NCI-H460 (cell line): ENCODE data around the gene PAPPA. TPM values are rescaled to one million over a fixed set of nuclear protein-coding genes. Genes with fewer than 3 reads are reported as not detected.

Experiments used
- DNase-seq: peaks from one replicate; pipeline ENCODE4 v3.0.0-alpha.2; 2016; ENCODE audit warnings: low read depth; ENCODE audit errors: extremely low read depth
- total RNA-seq: library from RNA; depleted of rRNA; stranded (reverse); fragments of >200 nt; shearing (Covaris generic); gene quantifications from 2 replicates; pipeline ENCODE4 v1.2.3, GENCODE V29; 2014

Gene PAPPA
- total RNA-seq, 1 experiment from 2014 or later, result 43.5 TPM

GRCh38 chr9:116212986-116213692, 59.5 kb downstream of the PAPPA start:
- DNase-seq, result no peak

DNA sequence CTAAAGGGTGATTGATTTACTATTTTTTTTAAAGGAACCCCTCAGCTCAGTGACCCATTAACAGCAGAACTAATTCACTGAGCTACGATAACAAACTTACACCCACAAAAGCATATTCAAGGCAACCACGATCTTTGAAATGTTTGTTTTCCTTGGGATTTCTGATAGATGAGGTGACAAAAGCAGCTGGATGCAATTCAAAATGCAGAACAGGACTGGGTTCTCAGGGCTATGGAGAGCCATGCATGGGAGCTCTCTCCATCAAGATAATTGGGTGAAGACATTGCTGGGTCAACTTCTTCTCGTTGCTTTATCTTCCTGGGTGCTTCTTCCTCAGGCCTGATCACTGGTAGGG, 60.1 kb downstream of the PAPPA start:
- DNase-seq, result no peak

DNA sequence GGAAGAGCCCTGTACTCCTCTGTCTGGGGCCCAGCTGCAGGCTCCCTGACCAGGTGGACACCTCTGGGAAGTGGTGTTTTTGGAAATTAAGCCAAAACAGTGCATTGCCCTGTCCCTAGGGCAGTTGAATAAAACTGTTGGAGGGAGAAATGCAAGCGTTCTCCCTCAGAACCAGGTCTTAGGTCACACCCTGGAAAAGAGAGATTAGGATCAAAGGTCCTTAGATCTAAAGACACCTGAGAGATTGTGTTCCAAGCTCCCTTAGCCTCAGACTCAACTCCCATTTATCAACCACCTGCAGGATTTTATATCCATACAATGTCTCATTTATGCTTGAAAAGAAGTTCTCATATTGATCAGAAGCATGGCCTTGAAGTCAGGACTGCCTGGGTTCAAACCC, 64.8 kb downstream of the PAPPA start:
- DNase-seq, result no peak

DNA sequence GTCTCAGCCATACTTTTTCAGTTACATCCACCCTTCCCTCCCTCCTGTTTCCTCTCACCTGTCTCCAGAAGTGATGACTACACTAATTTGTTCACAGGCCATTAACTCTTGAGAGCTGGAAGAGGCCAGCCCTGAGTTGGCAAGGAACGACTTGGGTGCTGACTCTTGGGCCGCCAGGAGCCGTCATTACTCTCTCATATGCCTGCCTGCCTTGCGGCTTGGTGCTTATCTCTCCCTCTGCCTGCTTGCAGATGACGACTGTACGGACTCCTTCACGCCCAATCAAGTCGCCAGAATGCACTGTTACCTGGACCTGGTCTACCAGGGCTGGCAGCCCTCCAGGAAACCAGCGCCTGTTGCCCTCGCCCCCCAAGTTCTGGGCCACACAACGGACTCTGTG, 66.1 kb downstream of the PAPPA start:
- DNase-seq, result no peak

DNA sequence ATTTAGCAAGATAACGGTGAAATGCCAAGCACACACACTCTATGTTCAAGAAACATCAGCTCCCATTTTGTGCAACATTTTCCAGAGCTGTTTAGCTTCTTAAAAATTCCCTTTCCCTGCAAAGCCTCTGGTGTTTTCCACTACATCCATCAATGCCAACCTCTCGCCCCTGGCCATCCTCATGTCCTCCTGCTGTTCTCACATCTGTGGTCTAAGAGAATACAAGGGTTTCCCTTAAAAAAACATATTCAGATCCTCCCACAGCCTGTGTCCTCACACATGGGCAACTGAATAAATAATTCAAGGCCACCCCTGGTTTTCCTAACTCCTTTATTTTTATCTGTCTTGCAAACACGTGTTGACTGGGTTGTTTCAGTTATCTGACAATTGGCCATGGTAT, 70.3 kb downstream of the PAPPA start:
- DNase-seq, result no peak

DNA sequence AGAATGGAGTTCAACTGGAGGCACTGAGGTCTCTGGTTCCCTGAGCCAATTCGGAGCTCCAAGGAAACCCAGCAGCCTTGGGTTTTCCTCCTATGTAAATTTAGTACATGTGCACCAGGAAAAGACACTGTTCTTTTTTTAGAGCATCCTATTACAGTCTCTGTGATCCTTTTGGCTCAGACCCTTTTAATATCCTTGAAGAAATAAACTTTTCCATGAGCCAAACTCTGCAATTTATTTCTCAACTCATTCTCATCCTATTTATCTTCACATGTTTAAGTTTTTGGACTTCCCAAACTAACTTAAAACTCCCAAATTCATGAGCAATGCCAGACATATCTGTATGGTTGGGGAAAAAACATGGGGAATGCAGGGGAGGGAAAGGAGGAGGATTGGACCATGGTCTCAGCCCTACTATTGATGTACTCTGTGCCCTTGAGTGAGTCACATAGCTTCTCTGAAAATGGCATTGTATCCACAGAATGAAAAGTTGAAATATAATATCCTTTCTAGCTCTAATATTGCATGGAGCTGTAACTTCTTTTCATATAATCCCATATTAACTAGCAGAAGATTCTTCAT, 76.6 kb downstream of the PAPPA start:
- DNase-seq, result no peak

GRCh38 chr9:116232424-116233159, 79.0 kb downstream of the PAPPA start:
- DNase-seq, result peak; percentile 96

GRCh38 chr9:116233160-116233530, 79.6 kb downstream of the PAPPA start:
- DNase-seq, result peak; percentile 86

DNA sequence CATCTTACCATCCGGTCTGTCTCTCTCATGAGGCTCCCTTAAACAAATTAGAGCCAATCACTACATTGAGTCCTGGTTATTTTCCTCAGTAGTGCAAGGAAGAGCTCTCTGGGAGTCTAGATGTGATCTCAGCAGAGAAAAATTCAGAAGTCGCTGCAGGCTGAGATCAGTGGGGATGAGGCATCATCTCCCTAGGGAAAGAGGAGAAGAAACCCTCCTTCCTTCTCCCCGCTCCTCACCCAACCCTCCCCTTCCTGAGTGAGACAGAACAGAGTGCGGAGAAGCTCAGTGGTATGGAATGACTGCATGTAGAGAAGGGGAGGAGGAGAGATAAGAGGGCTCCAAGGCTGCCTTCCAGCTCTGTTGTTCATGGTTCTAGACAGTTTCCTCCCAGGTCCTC, 80.5 kb downstream of the PAPPA start:
- peak; percentile 95 for DNase-seq

DNA sequence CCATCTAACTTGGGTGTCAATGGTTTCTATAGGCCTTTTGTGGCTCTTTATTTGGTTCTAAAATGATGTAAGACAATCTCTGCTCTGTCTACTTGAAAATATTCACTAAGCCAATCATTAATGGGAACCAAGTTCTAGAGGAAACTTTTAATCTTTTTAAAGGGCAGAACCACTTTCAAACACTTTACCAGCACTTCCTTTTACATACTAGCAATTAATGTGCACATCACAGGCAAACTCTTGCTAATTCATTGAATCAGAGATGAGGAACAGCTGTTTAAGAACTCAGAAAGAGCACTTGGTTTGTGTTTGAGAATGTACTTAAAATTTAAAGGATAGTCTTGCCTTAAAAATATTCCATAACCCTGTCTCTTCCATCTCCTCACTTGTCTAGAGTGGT, 83.4 kb downstream of the PAPPA start:
- DNase-seq, result no peak

DNA sequence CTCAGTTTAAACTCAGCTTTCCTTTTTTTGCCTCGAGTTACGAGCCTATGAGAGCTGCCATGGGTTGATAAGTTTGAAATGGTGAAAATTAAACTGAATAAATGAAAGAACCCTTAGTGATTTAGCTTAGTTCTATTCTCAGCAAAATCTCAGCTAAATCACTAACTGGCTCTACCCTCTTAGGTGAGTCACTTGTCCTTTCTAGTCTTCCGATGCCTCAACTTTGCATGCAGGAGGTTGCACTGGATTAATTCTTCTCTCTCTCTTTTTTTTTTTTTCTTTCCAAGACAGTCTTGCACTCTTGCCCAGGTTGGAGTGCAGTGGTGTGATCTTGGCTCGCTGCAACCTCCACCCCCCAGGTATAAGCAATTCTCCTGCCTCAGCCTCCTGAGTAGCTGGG, 83.9 kb downstream of the PAPPA start:
- DNase-seq, result no peak

DNA sequence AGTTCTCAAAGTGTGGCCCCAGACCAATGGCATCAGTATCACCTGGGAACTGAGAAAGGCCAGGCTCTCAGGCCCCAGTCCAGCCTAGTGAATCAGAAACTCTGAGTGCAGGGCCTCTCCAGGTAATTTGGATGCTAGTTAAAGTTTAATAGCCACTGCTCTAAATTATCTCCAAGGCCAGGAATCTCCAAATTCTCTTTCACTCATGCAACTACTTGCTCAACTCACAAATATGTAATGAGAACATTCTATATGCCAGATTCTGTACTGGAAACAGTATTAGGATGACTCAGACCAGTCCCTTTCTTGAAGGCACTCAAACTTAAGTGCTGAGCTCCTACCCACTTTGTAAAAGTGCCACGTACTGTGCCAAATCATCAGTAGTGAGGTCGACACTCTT, 84.6 kb downstream of the PAPPA start:
- DNase-seq, result no peak

GRCh38 chr9:116238776-116239340, 85.3 kb downstream of the PAPPA start:
- no peak for DNase-seq

DNA sequence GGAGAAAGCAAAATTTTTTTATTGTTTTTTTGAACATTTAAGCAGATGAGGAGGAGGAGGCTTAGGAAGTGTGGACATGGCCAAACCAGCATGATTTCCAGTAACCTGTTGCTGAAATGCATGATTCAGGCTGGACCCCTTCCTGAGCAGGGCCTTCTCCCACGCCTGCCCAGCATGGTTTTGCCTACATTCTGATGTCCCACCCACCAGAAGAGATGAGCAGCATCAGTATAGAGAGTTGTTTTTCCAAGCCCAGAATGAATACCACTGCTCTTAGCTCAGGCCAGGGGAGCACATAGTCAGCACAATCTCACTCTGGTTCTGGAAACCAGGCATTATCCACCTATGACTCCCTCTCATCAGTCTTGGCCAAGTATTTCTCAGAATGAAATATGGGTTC, 90.1 kb downstream of the PAPPA start:
- no peak for DNase-seq

- no peak for DNase-seq
Measured at GRCh38 chr9:116247284-116247683, 93.7 kb downstream of the PAPPA start.

DNA sequence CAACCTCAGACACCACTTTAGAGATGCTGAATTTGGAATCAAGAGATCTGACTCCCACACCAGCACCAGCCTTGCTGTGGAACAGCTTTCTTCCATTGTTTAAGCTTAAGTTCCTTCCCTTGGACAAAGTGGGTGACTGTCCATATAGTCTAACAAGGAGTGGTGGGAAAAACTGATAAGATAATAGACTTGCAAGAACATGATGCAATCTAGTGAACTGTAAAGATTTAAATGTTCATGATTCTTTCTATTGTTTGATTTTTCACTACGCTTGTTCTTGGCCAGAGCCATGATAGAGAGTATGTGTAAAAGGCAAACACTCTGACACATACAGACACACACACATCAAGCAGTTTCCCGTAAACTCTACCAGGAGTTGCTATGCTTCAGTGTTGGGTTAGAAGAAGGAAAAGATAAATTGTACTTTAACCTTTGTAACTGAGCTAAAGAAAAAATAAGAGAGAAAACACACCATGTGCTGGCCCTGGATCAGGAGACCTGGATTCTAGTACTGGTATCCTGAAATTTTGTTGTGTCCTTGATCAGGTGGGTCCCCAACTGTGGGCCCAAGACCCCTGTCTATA, 94.3 kb downstream of the PAPPA start:
- DNase-seq, result no peak

GRCh38 chr9:116250891-116251290, 97.3 kb downstream of the PAPPA start:
- no peak for DNase-seq

DNA sequence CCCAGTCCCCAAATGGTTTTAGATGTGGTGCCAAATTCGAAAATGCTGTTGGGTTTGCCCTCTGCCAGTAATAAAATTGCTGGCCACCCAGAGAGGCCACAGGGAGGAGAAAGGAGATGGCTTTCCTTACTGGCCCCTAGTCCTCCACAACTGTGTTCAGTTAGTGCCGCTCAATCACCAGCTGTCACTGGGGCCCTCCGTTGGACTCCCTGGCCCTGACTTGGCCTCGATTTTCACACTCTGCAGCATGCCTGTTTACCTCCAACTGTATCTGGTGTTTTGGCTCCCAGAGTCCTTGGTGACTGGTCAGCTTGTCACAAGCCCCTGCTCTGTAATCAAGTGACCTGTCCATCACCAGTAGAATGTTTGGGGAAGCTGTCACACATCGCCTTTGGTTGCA, 97.8 kb downstream of the PAPPA start:
- no peak for DNase-seq

DNA sequence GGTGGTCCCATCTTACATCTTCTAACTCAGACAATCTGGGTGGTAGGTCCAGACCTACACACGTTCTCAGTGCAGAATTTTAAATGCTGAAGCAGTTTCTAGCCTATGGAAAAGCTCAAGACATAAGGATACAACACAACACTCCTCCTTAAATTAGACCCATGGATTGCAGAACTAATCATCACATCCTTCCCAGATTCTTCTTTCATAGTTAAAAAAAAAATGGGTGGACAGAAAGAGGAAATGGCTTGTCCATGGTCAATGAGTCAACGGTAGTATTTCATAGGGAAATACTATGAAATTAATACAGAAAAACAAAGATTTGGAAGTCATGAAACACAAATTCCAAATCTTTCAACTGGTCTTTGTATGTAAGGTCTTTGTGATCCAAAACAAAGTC, 106.9 kb downstream of the PAPPA start:
- DNase-seq, result no peak

- DNase-seq, result no peak
Measured at GRCh38 chr9:116262448-116262847, 108.9 kb downstream of the PAPPA start.

GRCh38 chr9:116264361-116264760, 110.8 kb downstream of the PAPPA start:
- DNase-seq, result no peak

GRCh38 chr9:116267021-116267420, 113.4 kb downstream of the PAPPA start:
- DNase-seq, result no peak
